ENCODE data around the gene ZNF765. TPM values are rescaled to one million over a fixed set of nuclear protein-coding genes. Genes with fewer than 3 reads are reported as not detected.
A peak's percentile ranks its signal among the peaks of the same experiment; 100 is the strongest.

Gene ZNF765
- total and polyA plus RNA-seq, 2 donors (not counting 3 experiments of a cell fraction or from before 2014, with no cell fraction given), result 2.5 to 7.7 TPM

DNA sequence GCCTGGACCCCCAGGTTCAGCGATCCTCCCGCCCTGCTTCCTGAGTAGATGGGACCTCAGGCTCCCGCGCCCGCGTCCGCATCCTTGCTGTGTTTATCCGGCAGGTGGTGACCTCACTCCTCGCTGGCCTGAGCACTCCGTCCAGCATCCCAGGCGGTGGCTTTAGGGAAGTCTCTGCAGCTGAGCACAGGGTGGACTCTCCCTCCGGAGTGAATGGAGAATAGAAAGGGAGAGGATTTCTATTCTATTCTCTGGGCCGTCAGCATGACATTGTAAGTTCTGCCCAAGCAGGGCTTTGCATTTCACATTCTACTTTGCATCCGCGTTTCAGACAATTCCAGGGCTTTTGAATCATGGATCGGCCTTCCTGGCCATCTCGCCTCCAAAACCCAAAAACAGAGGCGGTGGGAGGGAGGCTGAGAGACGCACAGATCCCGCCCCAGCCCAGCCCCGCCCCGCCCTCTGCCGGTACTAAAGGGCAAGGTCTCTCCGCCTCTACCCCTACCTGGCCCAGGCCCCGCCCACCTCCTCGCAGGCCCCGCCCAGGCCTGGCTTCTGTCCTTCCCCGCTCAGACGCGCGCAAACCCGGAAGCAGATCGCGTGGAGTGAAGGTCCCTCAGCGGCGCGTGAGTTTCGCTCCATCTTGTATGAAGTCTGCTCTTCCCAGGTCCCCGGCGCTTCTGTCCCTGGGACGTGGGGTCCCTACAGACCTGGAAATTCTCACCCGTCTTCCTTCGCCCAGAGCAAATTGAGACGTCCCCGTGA lies 29.6 kb upstream of the ZNF765 start, which contains the start of gene ZNF525:
ZNF525 (plus strand) TSS at position 572 of the 765 bp plus-strand sequence. CDS start 6,577 bp downstream, outside the sequence.
- TF ChIP-seq POLR2A (IDR thresholded peaks at IDR 0.05; ENCODE audit: low read depth, low read length), result peak; percentile 43
- TF ChIP-seq JUN (IDR thresholded peaks at IDR 0.05; ENCODE audit: borderline replicate concordance, insufficient read depth, insufficient read length, low read depth), result no peak
- TF ChIP-seq MAX (IDR thresholded peaks at IDR 0.05; ENCODE audit: insufficient read depth, insufficient read length), result no peak
- peak; percentile 29 for TF ChIP-seq POLR2AphosphoS5 (IDR thresholded peaks at IDR 0.05; ENCODE audit: insufficient read depth, low read depth, low read length)
- no peak for TF ChIP-seq EZH2 (IDR thresholded peaks at IDR 0.05; ENCODE audit: borderline replicate concordance, low read depth, low read length, severe bottlenecking)
- TF ChIP-seq FOS (IDR thresholded peaks at IDR 0.05; ENCODE audit: borderline replicate concordance, insufficient read depth, low read length), result no peak
- TF ChIP-seq, protein P1, sequence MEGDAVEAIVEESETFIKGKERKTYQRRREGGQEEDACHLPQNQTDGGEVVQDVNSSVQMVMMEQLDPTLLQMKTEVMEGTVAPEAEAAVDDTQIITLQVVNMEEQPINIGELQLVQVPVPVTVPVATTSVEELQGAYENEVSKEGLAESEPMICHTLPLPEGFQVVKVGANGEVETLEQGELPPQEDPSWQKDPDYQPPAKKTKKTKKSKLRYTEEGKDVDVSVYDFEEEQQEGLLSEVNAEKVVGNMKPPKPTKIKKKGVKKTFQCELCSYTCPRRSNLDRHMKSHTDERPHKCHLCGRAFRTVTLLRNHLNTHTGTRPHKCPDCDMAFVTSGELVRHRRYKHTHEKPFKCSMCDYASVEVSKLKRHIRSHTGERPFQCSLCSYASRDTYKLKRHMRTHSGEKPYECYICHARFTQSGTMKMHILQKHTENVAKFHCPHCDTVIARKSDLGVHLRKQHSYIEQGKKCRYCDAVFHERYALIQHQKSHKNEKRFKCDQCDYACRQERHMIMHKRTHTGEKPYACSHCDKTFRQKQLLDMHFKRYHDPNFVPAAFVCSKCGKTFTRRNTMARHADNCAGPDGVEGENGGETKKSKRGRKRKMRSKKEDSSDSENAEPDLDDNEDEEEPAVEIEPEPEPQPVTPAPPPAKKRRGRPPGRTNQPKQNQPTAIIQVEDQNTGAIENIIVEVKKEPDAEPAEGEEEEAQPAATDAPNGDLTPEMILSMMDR (IDR thresholded peaks at IDR 0.05; ENCODE audit: extremely low read depth in 1 of 2, insufficient read depth in 1 of 2, low read depth in 1 of 2, low read length in 2 of 2), result peak in 1 of 2 donors; percentile 16
- CTCF ChIA-PET, result interaction anchor here (0.5 to 0.9 kb wide), 2 partner anchors 29 to 381 kb away, joined by 3 to 4 read pairs; no protein-coding TSS in a partner anchor

More for the DNA sequence above, 29.6 kb upstream of the ZNF765 start, which contains the start of gene ZNF525:
- peak; percentile 40 for FAIRE-seq
- no TSS peak for BruUV-seq (replicated peaks)
- no peaks in the 10 kb centered on the region for H4K20me1 ChIP-seq (replicated peaks; ENCODE audit: control insufficient read depth, extremely low read depth, insufficient read depth, low read length)
- dilution Hi-C loops (cut with MboI; ENCODE audit: extremely low pct_ligation_motif_present, low sequenced_read_pairs), result no loop called here
- intact Hi-C loops (cut with micrococcal nuclease), result loop anchor here (1.0 to 10.0 kb wide), 3 partner anchors 29 to 170 kb away; partner anchors contain the start of genes VN1R2, ZNF677 and ZNF765
- H3K79me2 ChIP-seq (ENCODE audit: control insufficient read depth, insufficient read depth, low read length), result no peaks in the 10 kb centered on the region
- H3K9ac ChIP-seq (replicated peaks; ENCODE audit: extremely low read depth, insufficient read depth, low read length), result peak within 1 kb of the TSS; percentile 53
- peak within 1 kb of the TSS; percentile 89 for H3K4me2 ChIP-seq (ENCODE audit: insufficient read depth, low read length)
- H3K4me1 ChIP-seq (ENCODE audit: control insufficient read depth, extremely low read depth, insufficient read depth, low read length), result peaks cover 2% of the 10 kb centered on the region
- peak within 1 kb of the TSS; percentile 100 for H2AFZ ChIP-seq (ENCODE audit: low read depth, low read length)
- POLR2A ChIA-PET, result no interaction called here
- H3K27me3 ChIP-seq (ENCODE audit: control insufficient read depth in 2 of 2, insufficient read depth in 2 of 2, low read length in 2 of 2), result no peaks in the 10 kb centered on the region
- no peaks in the 10 kb centered on the region for H3K36me3 ChIP-seq (ENCODE audit: control insufficient read depth in 2 of 2, extremely low read depth in 1 of 2, insufficient read depth in 2 of 2, low read length in 2 of 2)
- DNase-seq (ENCODE audit: low read depth, low spot score), result peak; percentile 67
- no peaks in the 10 kb centered on the region for H3K9me1 ChIP-seq (replicated peaks; ENCODE audit: control insufficient read depth, extremely low read depth, insufficient read depth, low read length)
- H3K27ac ChIP-seq (ENCODE audit: insufficient read depth, low read depth, low read length), result no peak within 1 kb of the TSS
- peak within 1 kb of the TSS; percentile 53 to 88 (median 56) for H3K4me3 ChIP-seq (replicated peaks in 1 of 3; ENCODE audit: insufficient read depth in 1 of 3, low read depth in 1 of 3, low read length in 3 of 3)
- no peaks in the 10 kb centered on the region for H3K9me3 ChIP-seq (replicated peaks; ENCODE audit: control insufficient read depth, insufficient read depth, low read length)
